Activated CD4-positive, alpha-beta T cell treated with anti-CD3 and anti-CD28 coated beads for 36 hours (primary cell): Measurements from ENCODE around the gene LSM11. TPM values are rescaled to one million over a fixed set of nuclear protein-coding genes. Genes with fewer than 3 reads are reported as not detected.

ENCODE experiments used
- ATAC-seq: fragments of 200-7000 bp; cut with Tn5 transposase; one replicate; pipeline ENCODE4 v1.10.0; 2021; ENCODE audit warnings: mild to moderate bottlenecking, moderate library complexity
- CTCF ChIA-PET: fragments of 350-600 bp; sonication (Branson Sonifier 250); formaldehyde crosslinking; loops from one replicate; lab custom pipeline; 2021; ENCODE audit warnings: antibody characterized with exemption; lab: Charles Lee
- POLR2A ChIA-PET: fragments of 350-600 bp; sonication (Branson Sonifier 250); formaldehyde crosslinking; loops from one replicate; lab custom pipeline; 2021; ENCODE audit warnings: antibody characterized with exemption, inconsistent platforms; lab: Charles Lee
- DNase-seq: peaks from one replicate; pipeline ENCODE4 v3.0.0-alpha.2; 2020
- H3K27ac Mint-ChIP-seq: one replicate; pipeline ENCODE4 v1.8.0; 2021; ENCODE audit warnings: mixed read lengths
- H3K27me3 Mint-ChIP-seq: one replicate; pipeline ENCODE4 v1.8.0; 2021; ENCODE audit warnings: mixed read lengths
- H3K36me3 Mint-ChIP-seq: one replicate; pipeline ENCODE4 v1.8.0; 2021; ENCODE audit warnings: low read depth, mixed read lengths
- H3K4me1 Mint-ChIP-seq: one replicate; pipeline ENCODE4 v1.8.0; 2021; ENCODE audit warnings: mixed read lengths
- H3K4me3 Mint-ChIP-seq: one replicate; pipeline ENCODE4 v1.8.0; 2021; ENCODE audit warnings: mild to moderate bottlenecking, moderate library complexity, mixed read lengths
- H3K9me3 Mint-ChIP-seq: one replicate; pipeline ENCODE4 v1.8.0; 2021; ENCODE audit warnings: low read depth, mixed read lengths
- intact Hi-C, 2 experiments: fragments of 100-400 bp; cut with DNase I in 1 of 2; cut with micrococcal nuclease in 1 of 2; formaldehyde crosslinking; loops; one replicate each; pipeline versions ENCODE4 v1.14.2 to v1.15.1; 2022 to 2024; cut with DNase I, micrococcal nuclease
- total RNA-seq, 2 experiments: library from RNA; stranded (reverse); gene quantifications; one replicate each; pipeline ENCODE4 v1.2.3, GENCODE V29; 2021

The LSM11 gene
- total RNA-seq, 2 experiments from 2014 or later = 6.2 to 8.0 TPM

DNA sequence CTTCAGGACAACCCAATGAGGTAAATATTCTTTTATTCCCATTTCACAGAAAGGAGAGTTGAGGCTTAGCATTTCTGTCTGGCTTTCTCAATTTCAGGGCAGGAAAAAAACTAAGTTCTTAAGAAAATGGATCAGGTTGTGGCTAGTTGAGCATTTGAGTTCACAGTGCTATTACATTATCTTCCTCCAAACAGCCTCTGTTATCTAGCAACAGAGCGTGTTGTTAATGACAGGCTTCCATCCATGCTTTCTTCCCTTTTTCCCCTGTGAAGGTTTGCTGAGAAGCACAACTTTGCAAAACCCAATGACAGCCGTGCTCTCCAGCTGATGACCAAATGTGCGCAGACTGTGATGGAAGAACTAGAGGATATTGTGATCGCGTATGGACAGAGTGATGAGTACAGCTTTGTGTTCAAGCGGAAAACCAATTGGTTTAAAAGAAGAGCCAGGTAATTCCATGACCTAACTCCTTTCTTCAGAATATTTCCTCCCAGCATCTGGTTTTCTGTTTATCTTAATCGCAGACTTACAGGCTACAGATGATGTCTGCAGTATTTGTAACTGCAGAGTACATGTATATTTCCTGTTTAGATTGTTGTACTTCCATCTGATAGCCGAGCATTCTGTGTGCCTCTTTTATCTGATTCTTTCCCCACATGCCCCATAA is 10.8 kb upstream of the LSM11 start:
- no peak overlapping the region for H3K27ac Mint-ChIP-seq
- H3K4me3 Mint-ChIP-seq = peak overlapping the region; percentile 86
- DNase-seq (no peak), ATAC-seq (no peak)
- ChIA-PET CTCF (interaction anchor here (0.5 to 1.5 kb wide), 4 partner anchors 10 to 139 kb away, joined by 4 to 6 read pairs (median 4); no protein-coding TSS in a partner anchor), POLR2A (no interaction called here)
- peaks cover 25% of the 10 kb centered on the region for H3K4me1 Mint-ChIP-seq
- peaks cover 28% of the 10 kb centered on the region for H3K36me3 Mint-ChIP-seq
- H3K27me3 Mint-ChIP-seq = no peaks in the 10 kb centered on the region
- no peaks in the 10 kb centered on the region for H3K9me3 Mint-ChIP-seq
- intact Hi-C loops = loop anchor here (5.0 kb wide), 2 partner anchors 135 to 575 kb away; no protein-coding TSS in a partner anchor

DNA sequence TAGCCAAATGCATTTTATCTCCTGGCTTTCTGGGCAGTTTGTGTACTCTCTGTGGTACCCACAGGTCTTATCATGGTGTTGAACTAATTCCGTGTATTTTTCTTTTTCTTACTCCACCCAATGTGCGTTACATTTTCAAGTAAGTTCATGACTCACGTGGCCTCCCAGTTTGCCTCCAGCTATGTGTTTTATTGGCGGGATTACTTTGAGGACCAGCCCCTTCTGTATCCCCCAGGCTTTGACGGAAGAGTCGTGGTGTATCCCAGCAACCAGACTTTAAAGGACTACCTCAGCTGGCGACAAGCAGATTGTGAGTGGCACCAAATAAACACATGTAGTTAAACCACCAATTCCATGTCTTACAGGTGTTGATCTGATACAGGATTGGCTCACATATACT is 9.1 kb upstream of the LSM11 start:
- Mint-ChIP-seq H3K27ac (no peak overlapping the region), H3K36me3 (peaks cover 33% of the 10 kb centered on the region), H3K4me1 (peaks cover 23% of the 10 kb centered on the region), H3K4me3 (no peak overlapping the region), H3K27me3 (no peaks in the 10 kb centered on the region), H3K9me3 (no peaks in the 10 kb centered on the region)
- ChIA-PET POLR2A (interaction anchor here (0.5 kb wide), 1 partner anchor 134 kb away, joined by 7 read pairs; no protein-coding TSS in a partner anchor), CTCF (interaction anchor here (0.7 to 1.6 kb wide), 2 partner anchors 9 to 130 kb away, joined by 3 to 5 read pairs; partner anchors contain the start of gene LSM11)
- ATAC-seq = no peak
- DNase-seq = no peak
- intact Hi-C loops = loop anchor here (5.0 kb wide), 2 partner anchors 137 to 577 kb away; no protein-coding TSS in a partner anchor

DNA sequence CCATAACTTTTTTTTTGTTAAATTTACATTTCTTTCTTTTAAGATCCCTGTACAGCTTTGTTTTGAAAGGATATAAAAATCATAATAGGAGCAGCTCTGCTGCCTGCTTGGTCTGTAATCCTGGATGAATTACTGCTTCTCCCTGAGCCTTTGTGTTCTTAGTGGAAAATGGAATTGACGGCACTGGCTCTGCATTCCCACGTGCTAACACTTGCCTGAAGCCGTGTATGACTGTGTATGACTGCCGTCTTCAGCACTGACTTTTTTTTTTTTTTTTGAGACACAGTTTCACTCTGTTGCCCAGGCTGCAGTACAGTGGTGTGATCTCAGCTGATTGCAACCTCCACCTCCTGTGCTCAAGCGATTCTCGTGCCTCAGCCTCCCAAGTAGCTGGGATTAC is 7.5 kb upstream of the LSM11 start:
- H3K4me3 Mint-ChIP-seq = no peak overlapping the region
- ATAC-seq (no peak), DNase-seq (no peak)
- POLR2A ChIA-PET = no interaction called here
- peaks cover 42% of the 10 kb centered on the region for H3K36me3 Mint-ChIP-seq
- intact Hi-C loops = no loop called here
- H3K27me3 Mint-ChIP-seq = no peaks in the 10 kb centered on the region
- H3K27ac Mint-ChIP-seq = no peak overlapping the region
- H3K4me1 Mint-ChIP-seq = peaks cover 12% of the 10 kb centered on the region
- no peaks in the 10 kb centered on the region for H3K9me3 Mint-ChIP-seq
- CTCF ChIA-PET = no interaction called here

DNA sequence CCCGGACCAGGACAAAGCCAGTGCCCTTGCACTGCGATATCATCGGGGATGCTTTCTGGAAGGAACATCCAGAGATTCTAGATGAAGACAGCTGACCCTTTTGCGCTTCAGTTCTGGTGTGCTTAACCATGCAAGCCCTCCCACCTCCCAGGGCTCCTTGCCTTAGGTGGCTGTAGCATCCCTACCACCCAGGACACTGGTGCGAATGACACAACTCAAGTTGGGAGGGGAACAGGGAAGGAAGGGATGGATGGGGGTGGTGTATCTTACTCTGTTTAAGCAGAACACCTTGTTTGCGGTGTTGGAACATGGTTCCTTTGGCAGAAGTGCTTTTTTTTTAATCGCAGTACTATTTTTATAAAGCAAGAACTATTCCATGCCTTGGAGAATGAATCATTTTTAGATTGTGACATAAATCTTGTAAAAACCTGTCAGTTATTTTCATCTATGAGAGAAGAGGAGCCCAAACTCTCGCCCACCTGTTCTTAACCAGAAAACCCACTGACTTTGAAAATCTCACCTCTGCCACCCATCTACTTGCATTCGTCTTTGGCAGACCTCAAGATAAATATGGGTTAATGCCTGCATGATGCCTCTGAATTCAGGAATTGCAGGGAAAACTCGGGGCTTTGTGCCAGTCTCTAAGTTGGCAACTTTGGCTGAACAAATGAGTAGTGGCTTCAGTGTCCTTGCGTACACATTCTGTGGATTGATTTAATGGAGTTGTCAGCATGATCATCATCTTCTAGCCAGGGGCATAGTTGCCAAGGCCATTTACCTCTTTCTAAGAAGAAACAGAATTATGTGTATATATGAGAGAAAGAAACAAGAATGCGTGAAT is 3.9 kb upstream of the LSM11 start:
- H3K4me1 Mint-ChIP-seq = peaks cover 10% of the 10 kb centered on the region
- H3K36me3 Mint-ChIP-seq = peaks cover 30% of the 10 kb centered on the region
- ATAC-seq (no peak), DNase-seq (no peak)
- H3K4me3 Mint-ChIP-seq = no peak overlapping the region
- H3K9me3 Mint-ChIP-seq = no peaks in the 10 kb centered on the region
- intact Hi-C loops = loop anchor here (5.0 kb wide), 5 partner anchors 87 to 412 kb away; partner anchors contain the start of gene SOX30 (in 1 of the 2)
- POLR2A ChIA-PET = no interaction called here
- CTCF ChIA-PET = interaction anchor here (1.1 to 1.7 kb wide), 2 partner anchors 71 to 308 kb away, joined by 4 to 5 read pairs; no protein-coding TSS in a partner anchor
- no peak overlapping the region for H3K27ac Mint-ChIP-seq
- H3K27me3 Mint-ChIP-seq = no peaks in the 10 kb centered on the region

DNA sequence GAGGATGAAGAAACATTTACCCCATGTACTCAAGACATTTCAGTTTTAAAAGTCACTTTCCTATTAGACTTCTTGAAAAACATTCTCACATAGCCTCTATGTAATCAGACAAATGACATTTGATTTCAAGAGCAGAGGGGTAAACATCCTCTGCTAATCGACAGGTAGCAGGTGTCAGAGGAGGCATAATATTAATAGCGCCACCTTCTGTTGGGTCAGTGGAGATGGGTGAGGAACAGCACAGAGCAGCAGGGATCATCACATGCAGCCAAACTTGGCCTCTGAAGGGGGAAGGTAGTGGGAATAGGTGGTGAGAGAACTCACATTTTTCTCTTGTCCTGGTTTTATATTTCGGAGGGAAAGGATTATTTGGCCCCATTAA is 3.3 kb upstream of the LSM11 start:
- intact Hi-C loops = loop anchor here (5.0 kb wide), 5 partner anchors 88 to 413 kb away; partner anchors contain the start of gene SOX30 (in 1 of the 2)
- Mint-ChIP-seq H3K27ac (no peak overlapping the region), H3K27me3 (no peaks in the 10 kb centered on the region), H3K4me1 (peaks cover 13% of the 10 kb centered on the region), H3K9me3 (no peaks in the 10 kb centered on the region), H3K4me3 (no peak overlapping the region), H3K36me3 (peaks cover 31% of the 10 kb centered on the region)
- ChIA-PET POLR2A (no interaction called here), CTCF (interaction anchor here (0.8 to 2.3 kb wide), 2 partner anchors 268 to 407 kb away, joined by 4 to 5 read pairs; no protein-coding TSS in a partner anchor)
- ATAC-seq (no peak), DNase-seq (peak; percentile 32)

DNA sequence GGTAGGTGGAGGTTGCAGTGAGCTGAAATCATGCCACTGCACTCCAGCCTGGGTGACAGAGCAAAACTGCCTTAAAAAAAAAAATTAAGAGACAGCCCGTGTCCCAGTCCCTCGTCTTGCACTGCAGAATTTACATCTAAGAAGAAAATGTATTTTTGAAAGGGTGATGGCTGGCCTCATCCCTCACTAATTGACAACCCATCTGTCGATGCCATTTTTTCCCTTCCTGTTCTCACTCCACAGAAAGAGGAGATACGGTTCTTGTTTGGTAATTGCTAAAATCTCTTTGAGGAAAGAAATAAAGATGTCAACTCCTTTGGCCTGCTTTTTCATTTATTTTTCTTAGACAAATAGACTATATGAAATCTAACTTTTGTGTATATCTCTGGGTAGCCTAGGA is 2.4 kb upstream of the LSM11 start:
- CTCF ChIA-PET = interaction anchor here (0.6 to 3.5 kb wide), 10 partner anchors 10 to 408 kb away, joined by 3 to 23 read pairs (median 4); partner anchors contain the start of genes SOX30 and THG1L
- Mint-ChIP-seq H3K36me3 (peaks cover 32% of the 10 kb centered on the region), H3K4me1 (peaks cover 19% of the 10 kb centered on the region), H3K27me3 (no peaks in the 10 kb centered on the region), H3K4me3 (no peak overlapping the region), H3K9me3 (no peaks in the 10 kb centered on the region), H3K27ac (no peak overlapping the region)
- DNase-seq = no peak
- ATAC-seq = no peak
- POLR2A ChIA-PET = no interaction called here
- intact Hi-C loops = loop anchor here (5.0 kb wide), 5 partner anchors 89 to 414 kb away; partner anchors contain the start of gene SOX30 (in 1 of the 2)

DNA sequence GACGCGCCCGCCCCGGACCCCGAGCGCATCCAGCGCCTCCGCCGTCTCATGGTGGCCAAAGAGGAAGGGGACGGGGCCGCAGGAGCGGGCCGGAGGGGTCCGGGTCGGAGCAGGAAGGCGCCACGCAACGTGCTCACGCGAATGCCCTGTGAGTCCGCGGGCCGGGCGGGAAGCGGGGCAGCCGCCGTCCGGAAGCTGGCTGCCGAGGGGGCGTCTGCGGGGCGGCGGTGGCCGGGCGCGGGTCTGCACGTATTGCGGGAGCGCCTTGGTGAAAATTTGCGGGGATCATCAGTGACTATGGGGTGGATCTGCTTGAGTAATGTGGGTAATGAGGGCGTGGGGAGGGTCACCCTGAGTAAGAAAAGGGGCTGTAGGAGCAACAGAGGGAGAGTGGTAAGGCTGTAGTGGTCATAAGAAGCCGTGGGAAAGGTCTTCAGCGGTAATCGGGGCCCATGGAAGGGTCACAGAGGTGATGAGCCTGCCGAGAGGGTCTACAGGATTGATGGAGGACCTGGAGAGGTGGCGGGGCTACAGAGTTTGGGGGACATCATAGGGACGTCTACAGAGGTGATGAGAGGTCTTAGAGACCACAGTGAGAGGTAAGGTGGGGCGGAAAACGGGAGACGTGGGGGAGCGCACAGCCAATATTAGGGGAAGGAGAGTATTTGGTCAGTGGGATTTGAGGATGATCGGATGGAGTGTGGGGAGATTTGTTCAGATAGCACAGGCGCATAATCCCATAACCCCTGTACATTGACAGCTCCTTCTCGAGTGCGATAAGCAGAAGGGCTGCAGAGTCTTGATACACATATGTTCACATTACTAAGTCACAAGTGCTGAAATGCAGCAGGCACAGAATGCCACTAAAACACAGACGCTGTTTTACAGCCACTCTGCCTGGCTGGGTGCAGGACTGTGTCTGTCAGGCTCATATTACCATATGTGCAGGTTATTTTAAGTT is 819 bp downstream of the LSM11 start:
- intact Hi-C loops = loop anchor here (5.0 kb wide), 5 partner anchors 92 to 417 kb away; partner anchors contain the start of gene SOX30 (in 1 of the 2)
- Mint-ChIP-seq H3K27ac (peak overlapping the region; percentile 89), H3K4me3 (peak overlapping the region; percentile 93), H3K27me3 (no peaks in the 10 kb centered on the region), H3K9me3 (no peaks in the 10 kb centered on the region), H3K36me3 (peaks cover 17% of the 10 kb centered on the region), H3K4me1 (peaks cover 43% of the 10 kb centered on the region)
- CTCF ChIA-PET = interaction anchor here (0.8 to 3.5 kb wide), 24 partner anchors 10 to 514 kb away, joined by 3 to 30 read pairs (median 4); partner anchors contain the start of genes C5orf52 and THG1L
- DNase-seq = peak; percentile 50
- ATAC-seq = no peak
- POLR2A ChIA-PET = interaction anchor here (1.0 kb wide), 1 partner anchor 13 kb away, joined by 6 read pairs; the partner anchor contains the start of gene THG1L

DNA sequence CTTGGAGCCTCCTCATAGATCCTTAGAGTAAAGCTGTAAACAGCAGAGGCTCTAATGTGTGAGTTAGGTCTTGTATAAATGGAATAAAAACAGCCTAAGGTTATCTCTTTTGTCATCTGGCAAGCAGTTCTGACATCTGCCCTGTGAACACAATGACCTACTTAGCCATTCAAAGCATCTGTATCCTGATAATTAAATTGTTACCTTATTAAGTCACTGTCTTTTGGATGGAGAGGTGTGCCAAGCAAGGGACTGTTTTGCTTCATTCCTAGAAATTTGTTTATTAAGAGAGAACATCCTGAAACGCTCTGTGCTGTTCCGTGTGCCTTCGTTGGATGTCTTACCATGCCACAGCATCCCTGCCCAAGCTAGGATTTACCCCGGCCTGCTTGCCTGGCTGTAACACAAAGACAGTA is 1.5 kb downstream of the LSM11 start:
- ChIA-PET CTCF (interaction anchor here (0.8 to 3.0 kb wide), 5 partner anchors 73 to 515 kb away, joined by 3 to 30 read pairs (median 4); partner anchors contain the start of gene C5orf52), POLR2A (no interaction called here)
- H3K27ac Mint-ChIP-seq = no peak overlapping the region
- ATAC-seq (no peak), DNase-seq (no peak)
- H3K36me3 Mint-ChIP-seq = peaks cover 10% of the 10 kb centered on the region
- peaks cover 50% of the 10 kb centered on the region for H3K4me1 Mint-ChIP-seq
- intact Hi-C loops = no loop called here
- no peaks in the 10 kb centered on the region for H3K27me3 Mint-ChIP-seq
- peak overlapping the region; percentile 93 for H3K4me3 Mint-ChIP-seq
- H3K9me3 Mint-ChIP-seq = no peaks in the 10 kb centered on the region

DNA sequence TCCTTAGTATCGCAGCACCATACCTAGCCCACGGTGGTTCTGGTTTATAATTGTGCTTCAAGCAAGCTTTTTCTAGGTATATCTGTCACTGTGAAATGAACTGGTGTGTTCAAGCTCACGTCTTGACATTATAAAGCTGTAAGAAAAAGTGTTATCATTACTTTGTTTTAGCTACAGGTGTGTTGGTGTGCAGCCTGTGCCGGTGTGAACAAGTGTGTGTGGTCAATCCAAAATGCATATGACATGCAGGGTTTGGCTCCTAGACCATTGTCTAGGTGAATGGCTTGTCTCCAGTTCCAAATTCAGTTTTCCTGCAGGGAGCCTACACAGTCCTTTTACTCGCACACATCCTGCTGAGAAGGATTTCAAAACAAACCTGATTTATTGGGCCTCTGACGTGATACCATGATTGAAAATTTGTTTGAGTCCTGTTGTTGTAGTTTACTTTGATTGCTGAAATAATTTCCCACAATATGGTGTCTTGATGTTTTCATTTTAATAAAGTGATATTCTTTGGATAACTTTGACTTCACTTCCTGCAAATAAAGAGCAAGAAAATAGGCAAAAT is 3.7 kb downstream of the LSM11 start:
- Mint-ChIP-seq H3K9me3 (no peaks in the 10 kb centered on the region), H3K27me3 (no peaks in the 10 kb centered on the region), H3K36me3 (peaks cover 10% of the 10 kb centered on the region), H3K4me1 (peaks cover 55% of the 10 kb centered on the region), H3K4me3 (no peak overlapping the region), H3K27ac (peak overlapping the region; percentile 44)
- intact Hi-C loops = no loop called here
- DNase-seq (no peak), ATAC-seq (no peak)
- POLR2A ChIA-PET = interaction anchor here (0.7 to 1.0 kb wide), 2 partner anchors 151 to 561 kb away, joined by 3 to 6 read pairs; no protein-coding TSS in a partner anchor
- CTCF ChIA-PET = interaction anchor here (0.9 to 1.6 kb wide), 4 partner anchors 12 to 419 kb away, joined by 4 to 8 read pairs (median 4); no protein-coding TSS in a partner anchor
